ENCODE data around the gene STK17B. TPM values are rescaled to one million over a fixed set of nuclear protein-coding genes. Genes with fewer than 3 reads are reported as not detected.

STK17B gene
- total and polyA plus RNA-seq, 2 of the 8 experiments (the other 6 are each of a cell fraction or from before 2014, with no cell fraction given): 1.8 to 10.5 TPM

DNA sequence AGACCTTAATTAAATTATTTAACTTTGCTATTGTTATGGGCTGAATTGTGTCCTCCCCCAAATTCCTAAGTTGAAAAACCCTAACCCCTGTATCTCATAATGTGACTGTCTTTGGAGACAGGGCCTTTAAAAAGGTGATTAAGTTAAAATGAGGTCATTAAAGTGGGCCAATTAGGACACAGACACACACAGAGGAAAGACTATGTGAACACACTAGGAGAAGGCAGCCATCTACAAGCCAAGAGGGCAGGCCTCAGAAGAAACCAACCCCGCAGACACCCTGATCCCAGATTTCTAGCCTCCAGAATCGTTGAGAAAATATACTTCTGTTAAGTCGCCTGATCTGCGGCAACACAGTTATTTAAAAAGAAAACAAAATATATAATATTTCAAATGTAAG, 6.4 kb downstream of the STK17B start (continued):
- TF ChIP-seq CHD7 (IDR thresholded peaks at IDR 0.05; ENCODE audit: insufficient replicate concordance, low read length): no peak
- no peak for TF ChIP-seq FOSL1 (IDR thresholded peaks at IDR 0.05; ENCODE audit: insufficient read depth, low read depth, low read length)
- no peak for TF ChIP-seq SP1 (IDR thresholded peaks at IDR 0.05; ENCODE audit: low read depth, low read length)
- TF ChIP-seq BACH1 (IDR thresholded peaks at IDR 0.05; ENCODE audit: low read length): no peak
- no peak for TF ChIP-seq TCF12 (IDR thresholded peaks at IDR 0.05; ENCODE audit: low read depth, low read length)

Measured in H1 (cell line).